A549 (cell line): ENCODE results near the gene DCAF8.

Source experiments
- BHLHE40 ChIP-seq: IDR thresholded peaks from 2 replicates; pipeline ENCODE4 v1.6.1; 2012; ENCODE audit warnings: low read depth, low read length, inconsistent platforms
- CEBPB ChIP-seq, 2 experiments: fragments of >200 bp in 1 of 2; sonication (Bioruptor Twin) in 1 of 2; formaldehyde crosslinking in 1 of 2; IDR thresholded peaks; 2 replicates each; pipeline ENCODE4 v1.6.1; 2012 to 2016
- CHD2 ChIP-seq: fragments of 150-350 bp; IDR thresholded peaks from 2 replicates; pipeline ENCODE4 v1.6.1; 2014; ENCODE audit warnings: low read length; ENCODE audit not compliant: partially characterized antibody
- CHD4 ChIP-seq: fragments of 200-600 bp; sonication (generic); IDR thresholded peaks from 2 replicates; pipeline ENCODE4 v1.6.1; 2016; ENCODE audit warnings: antibody characterized with exemption, mild to moderate bottlenecking, borderline replicate concordance
- HEYL ChIP-seq: fragments of 250-450 bp; sonication (Bioruptor Pico); IDR thresholded peaks from 2 replicates; pipeline ENCODE4 v1.8.0; 2021; ENCODE audit warnings: mild to moderate bottlenecking, moderate library complexity
- KDM1A ChIP-seq: fragments of 200-600 bp; sonication (generic); IDR thresholded peaks from 2 replicates; pipeline ENCODE4 v1.6.1; 2016; ENCODE audit warnings: low read depth, mild to moderate bottlenecking
- PBX3 ChIP-seq: IDR thresholded peaks from 2 replicates; pipeline ENCODE4 v1.6.1; 2012
- POLR2A ChIP-seq: IDR thresholded peaks from 2 replicates; pipeline ENCODE4 v1.6.1; 2012; ENCODE audit warnings: mild to moderate bottlenecking, low read length
- SREBF2 ChIP-seq: fragments of 450-650 bp; IDR thresholded peaks from 2 replicates; pipeline ENCODE4 v1.6.1; 2014; ENCODE audit warnings: mild to moderate bottlenecking, moderate library complexity
- TFCP2L1 ChIP-seq: fragments of 250-450 bp; sonication (Bioruptor Pico); IDR thresholded peaks from 2 replicates; pipeline ENCODE4 v1.5.0; 2021; ENCODE audit warnings: mild to moderate bottlenecking
- ZNF302 ChIP-seq: fragments of 250-450 bp; sonication (Bioruptor Pico); IDR thresholded peaks from 2 replicates; pipeline ENCODE4 v1.9.0; 2021; ENCODE audit warnings: inconsistent platforms, mild to moderate bottlenecking, moderate library complexity
- TF ChIP-seq, protein P1 (sequence below): fragments of >200 bp; sonication (Bioruptor Twin); formaldehyde crosslinking; IDR thresholded peaks from 3 replicates; pipeline ENCODE4 v1.5.1; 2016

GRCh38 chr1:160277330-160277729, 15.0 kb upstream of the DCAF8 start:
- TF ChIP-seq, protein P1, sequence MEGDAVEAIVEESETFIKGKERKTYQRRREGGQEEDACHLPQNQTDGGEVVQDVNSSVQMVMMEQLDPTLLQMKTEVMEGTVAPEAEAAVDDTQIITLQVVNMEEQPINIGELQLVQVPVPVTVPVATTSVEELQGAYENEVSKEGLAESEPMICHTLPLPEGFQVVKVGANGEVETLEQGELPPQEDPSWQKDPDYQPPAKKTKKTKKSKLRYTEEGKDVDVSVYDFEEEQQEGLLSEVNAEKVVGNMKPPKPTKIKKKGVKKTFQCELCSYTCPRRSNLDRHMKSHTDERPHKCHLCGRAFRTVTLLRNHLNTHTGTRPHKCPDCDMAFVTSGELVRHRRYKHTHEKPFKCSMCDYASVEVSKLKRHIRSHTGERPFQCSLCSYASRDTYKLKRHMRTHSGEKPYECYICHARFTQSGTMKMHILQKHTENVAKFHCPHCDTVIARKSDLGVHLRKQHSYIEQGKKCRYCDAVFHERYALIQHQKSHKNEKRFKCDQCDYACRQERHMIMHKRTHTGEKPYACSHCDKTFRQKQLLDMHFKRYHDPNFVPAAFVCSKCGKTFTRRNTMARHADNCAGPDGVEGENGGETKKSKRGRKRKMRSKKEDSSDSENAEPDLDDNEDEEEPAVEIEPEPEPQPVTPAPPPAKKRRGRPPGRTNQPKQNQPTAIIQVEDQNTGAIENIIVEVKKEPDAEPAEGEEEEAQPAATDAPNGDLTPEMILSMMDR, result no peak
- TF ChIP-seq POLR2A, result no peak
- no peak for TF ChIP-seq CHD4
- TF ChIP-seq BHLHE40, result no peak
- TF ChIP-seq KDM1A, result no peak
- TF ChIP-seq TFCP2L1 (CRISPR knock-in tag), result no peak
- TF ChIP-seq SREBF2, result no peak
- no peak for TF ChIP-seq CHD2
- no peak for TF ChIP-seq HEYL
- TF ChIP-seq ZNF302 (CRISPR knock-in tag), result no peak
- no peak for TF ChIP-seq CEBPB (IDR thresholded peaks at IDR 0.05)
- no peak for TF ChIP-seq PBX3
